Measurements from ENCODE around the gene PDE4B.
"Not testable (repeated sequence)": the region's sequence is repeated elsewhere in the genome, so short reads cannot be mapped to it uniquely, and the experiment has no call there.

Gene PDE4B

DNA sequence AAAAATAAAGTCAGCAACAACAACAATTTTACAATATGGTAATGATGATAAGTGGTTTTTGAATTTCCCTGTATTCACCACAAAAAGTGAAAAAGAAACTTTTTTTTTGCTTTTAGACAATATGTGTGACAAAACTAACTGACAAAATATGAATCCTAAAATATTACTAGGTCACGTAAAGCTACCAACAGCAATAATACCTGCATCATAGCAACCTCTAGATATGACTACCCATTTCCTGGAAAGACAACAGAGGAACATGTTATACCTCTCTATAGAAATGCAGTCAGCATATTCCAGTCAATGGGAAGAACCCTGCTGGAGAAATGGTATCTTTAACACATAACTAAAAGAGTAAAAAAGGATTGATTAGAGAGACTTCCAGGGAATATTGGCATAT, 73.7 kb downstream of the PDE4B start:
- no peak for DNase-seq (ENCODE audit: low read depth)
- TF ChIP-seq, protein P1, sequence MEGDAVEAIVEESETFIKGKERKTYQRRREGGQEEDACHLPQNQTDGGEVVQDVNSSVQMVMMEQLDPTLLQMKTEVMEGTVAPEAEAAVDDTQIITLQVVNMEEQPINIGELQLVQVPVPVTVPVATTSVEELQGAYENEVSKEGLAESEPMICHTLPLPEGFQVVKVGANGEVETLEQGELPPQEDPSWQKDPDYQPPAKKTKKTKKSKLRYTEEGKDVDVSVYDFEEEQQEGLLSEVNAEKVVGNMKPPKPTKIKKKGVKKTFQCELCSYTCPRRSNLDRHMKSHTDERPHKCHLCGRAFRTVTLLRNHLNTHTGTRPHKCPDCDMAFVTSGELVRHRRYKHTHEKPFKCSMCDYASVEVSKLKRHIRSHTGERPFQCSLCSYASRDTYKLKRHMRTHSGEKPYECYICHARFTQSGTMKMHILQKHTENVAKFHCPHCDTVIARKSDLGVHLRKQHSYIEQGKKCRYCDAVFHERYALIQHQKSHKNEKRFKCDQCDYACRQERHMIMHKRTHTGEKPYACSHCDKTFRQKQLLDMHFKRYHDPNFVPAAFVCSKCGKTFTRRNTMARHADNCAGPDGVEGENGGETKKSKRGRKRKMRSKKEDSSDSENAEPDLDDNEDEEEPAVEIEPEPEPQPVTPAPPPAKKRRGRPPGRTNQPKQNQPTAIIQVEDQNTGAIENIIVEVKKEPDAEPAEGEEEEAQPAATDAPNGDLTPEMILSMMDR (IDR thresholded peaks at IDR 0.05; ENCODE audit: control insufficient read depth, extremely low read depth, insufficient read depth) = no peak
- H3K4me3 ChIP-seq (ENCODE audit: low read depth, low read length) = no peak overlapping the region

DNA sequence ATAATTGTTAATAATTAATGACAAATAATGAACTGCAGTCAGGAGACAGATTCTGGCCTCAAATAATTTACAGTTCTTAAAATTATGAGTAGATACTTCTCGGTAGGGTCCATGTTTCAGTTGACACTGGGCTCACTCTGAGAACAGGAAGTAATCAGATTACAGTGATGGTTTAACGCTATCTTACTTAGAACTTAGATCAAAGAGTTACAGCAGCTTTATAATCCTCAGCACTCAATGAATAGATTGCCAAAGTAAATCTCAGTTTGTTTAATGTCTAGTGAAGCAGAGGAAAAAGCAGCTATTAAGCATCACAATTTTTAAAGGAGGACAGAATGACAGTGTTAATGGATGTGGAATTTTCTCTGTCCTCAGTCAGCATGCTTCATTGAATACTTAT, 79.6 kb downstream of the PDE4B start:
- TF ChIP-seq, protein P1 (IDR thresholded peaks at IDR 0.05; ENCODE audit: control insufficient read depth, extremely low read depth, insufficient read depth) = no peak

DNA sequence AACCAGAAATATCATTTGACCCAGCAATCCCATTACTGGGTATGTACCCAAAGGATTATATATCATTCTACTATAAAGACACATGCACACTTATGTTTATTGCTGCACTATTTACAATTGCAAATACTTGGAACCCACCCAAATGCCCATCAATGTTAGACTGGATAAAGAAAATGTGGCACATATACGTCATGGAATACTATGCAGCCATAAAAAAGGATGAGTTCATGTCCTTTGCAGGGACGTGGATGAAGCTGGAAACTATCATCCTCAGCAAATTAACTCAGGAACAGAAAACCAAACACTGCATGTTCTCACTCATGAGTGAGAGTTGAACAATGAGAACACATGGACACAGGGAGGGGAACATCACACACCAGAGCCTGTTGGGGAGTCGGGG, 85.6 kb downstream of the PDE4B start:
- DNase-seq (ENCODE audit: low read depth); H3K4me3 ChIP-seq (ENCODE audit: low read depth, low read length): not testable (repeated sequence)

More for the DNA sequence above, 79.6 kb downstream of the PDE4B start:
- DNase-seq (ENCODE audit: low read depth) = no peak
- H3K4me3 ChIP-seq (ENCODE audit: low read depth, low read length) = no peak overlapping the region

DNA sequence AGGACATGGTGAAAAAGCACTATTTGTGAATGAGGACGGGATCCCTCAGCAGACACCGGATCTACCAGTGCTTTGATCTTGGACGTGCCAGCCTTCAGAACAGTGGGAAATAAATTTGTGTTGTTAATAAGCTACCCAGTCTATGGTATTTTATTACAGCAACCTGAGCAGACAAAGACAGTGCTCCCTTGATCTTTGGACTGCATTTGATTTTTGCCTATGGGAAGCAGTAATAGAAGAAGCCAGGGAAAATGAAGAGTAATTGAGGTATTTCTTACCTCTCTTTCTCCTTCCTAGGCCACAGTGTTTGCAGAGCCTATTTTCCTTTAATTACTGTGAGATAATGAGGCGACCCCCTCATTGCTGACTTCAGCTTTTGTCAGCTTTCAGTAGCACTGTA, 87.9 kb downstream of the PDE4B start:
- no peak for DNase-seq (ENCODE audit: low read depth)
- TF ChIP-seq, protein P1 (IDR thresholded peaks at IDR 0.05; ENCODE audit: control insufficient read depth, extremely low read depth, insufficient read depth) = no peak
- no peak overlapping the region for H3K4me3 ChIP-seq (ENCODE audit: low read depth, low read length)

DNA sequence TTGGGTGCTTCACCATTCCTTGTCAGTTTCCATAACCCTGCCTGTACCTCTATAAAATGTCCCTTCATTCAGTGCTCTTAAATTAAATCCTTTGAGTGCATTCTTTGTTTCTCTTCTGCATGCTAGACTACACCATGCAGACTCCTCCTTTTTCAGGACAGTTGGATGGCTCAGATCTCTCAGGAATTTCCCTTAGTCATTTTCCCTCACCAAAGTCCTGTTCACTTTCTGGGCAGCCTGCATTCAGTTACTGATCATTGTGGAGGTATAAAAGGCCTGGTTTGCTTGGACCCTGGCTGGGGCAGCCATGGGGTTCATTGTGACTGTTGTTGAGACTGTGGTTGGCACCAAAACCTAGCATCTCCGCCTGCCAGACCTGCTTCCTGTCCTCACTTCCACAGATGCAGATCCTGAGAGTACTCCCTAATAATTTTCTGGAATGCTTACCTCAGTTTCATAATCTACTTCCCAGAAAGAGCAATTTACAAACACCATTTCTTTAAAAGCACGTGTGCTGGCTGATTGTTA, 88.4 kb downstream of the PDE4B start:
- no peak overlapping the region for H3K4me3 ChIP-seq (ENCODE audit: low read depth, low read length)
- TF ChIP-seq, protein P1 (IDR thresholded peaks at IDR 0.05; ENCODE audit: control insufficient read depth, extremely low read depth, insufficient read depth) = no peak
- DNase-seq (ENCODE audit: low read depth) = no peak

DNA sequence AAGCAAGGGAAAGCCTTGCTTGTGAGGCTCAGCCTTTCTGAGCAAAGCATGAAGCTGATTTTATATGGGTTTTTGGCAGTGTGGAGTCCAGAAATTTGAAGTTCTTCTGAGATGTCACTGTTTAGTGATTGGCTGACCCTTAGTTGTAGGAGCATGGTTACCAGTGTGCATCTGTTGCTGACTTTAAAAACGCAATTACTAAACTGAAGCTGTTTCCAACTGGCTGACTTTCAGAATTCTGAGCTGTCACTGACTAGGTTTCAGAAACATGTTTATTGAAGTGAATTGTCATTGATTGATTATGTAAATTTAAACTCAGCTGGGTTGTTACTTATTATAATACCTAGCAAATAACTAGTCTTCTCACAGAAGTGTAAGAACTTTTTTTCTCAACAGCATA, 89.4 kb downstream of the PDE4B start:
- DNase-seq (ENCODE audit: low read depth) = no peak
- no peak overlapping the region for H3K4me3 ChIP-seq (ENCODE audit: low read depth, low read length)
- TF ChIP-seq, protein P1 (IDR thresholded peaks at IDR 0.05; ENCODE audit: control insufficient read depth, extremely low read depth, insufficient read depth) = no peak

DNA sequence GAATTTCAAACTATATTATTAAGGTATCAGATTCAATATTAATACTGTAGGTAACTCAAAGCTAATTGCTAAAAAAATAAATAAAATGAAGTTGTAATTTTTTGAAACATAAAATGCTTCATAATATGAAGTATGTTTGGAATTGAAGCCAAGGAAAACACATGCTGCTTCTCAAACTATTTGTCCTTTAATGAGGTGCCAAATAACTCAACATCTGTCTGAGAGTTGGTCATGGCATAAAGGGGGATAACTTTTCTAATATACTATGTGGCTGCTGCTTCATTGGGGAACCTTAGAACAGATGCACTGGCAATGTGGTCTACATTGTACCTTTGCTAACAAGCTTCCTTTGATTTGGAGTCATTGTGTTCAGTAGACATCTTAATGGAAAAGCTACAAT, 96.7 kb downstream of the PDE4B start:
- no peak overlapping the region for H3K4me3 ChIP-seq (ENCODE audit: low read depth, low read length)
- DNase-seq (ENCODE audit: low read depth) = no peak
- TF ChIP-seq, protein P1 (IDR thresholded peaks at IDR 0.05; ENCODE audit: control insufficient read depth, extremely low read depth, insufficient read depth) = no peak

Data from LNCaP clone FGC (cell line).